Ovary (tissue), 3 donors: ENCODE data around the gene RASSF5.

ENCODE experiments used
- POLR2A ChIP-seq: fragments of 450-650 bp; IDR thresholded peaks from one replicate; pipeline ENCODE4 v1.6.1; 2017; ENCODE audit warnings: antibody characterized with exemption, mild to moderate bottlenecking, moderate library complexity
- TF ChIP-seq, protein P1 (sequence below), 3 donors: fragments of 450-650 bp in 2 of 3; fragments of 200-600 bp in 1 of 3; IDR thresholded peaks; one replicate each; pipeline versions ENCODE4 v1.5.1 to v1.8.0; 2016 to 2022; ENCODE audit warnings: antibody characterized with exemption in 3 of 3, mild to moderate bottlenecking in 1 of 3
- donor health status: DM: no; HTN: no; CAD: no.

DNA sequence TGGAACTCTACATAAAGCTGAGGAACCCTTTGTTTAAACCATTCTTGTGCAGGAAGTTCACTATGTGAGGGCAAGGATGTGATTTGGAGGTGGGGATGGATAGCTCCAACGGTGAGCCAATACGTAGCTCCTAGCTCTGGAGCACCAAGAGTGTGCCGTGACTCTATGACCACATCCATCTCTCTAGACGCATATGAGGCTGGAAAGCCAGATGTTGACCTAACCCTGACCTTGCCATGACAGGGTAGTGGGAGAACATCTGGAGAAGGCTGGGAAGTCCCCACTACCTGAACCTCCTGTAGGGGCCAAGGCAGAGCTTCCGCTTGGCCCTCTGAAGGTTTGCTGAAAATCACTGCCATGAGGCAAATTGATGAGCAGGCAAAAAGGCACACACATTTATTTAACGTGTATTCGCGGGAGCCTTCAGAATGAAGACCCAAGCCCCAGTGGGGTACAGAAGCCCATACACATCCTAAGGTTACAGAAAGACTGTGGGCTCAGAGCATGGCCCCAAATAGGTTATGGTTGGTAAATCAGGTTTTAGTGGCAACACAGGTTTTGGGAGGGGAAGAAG is 61.5 kb downstream of the RASSF5 start:
- TF ChIP-seq, protein P1, sequence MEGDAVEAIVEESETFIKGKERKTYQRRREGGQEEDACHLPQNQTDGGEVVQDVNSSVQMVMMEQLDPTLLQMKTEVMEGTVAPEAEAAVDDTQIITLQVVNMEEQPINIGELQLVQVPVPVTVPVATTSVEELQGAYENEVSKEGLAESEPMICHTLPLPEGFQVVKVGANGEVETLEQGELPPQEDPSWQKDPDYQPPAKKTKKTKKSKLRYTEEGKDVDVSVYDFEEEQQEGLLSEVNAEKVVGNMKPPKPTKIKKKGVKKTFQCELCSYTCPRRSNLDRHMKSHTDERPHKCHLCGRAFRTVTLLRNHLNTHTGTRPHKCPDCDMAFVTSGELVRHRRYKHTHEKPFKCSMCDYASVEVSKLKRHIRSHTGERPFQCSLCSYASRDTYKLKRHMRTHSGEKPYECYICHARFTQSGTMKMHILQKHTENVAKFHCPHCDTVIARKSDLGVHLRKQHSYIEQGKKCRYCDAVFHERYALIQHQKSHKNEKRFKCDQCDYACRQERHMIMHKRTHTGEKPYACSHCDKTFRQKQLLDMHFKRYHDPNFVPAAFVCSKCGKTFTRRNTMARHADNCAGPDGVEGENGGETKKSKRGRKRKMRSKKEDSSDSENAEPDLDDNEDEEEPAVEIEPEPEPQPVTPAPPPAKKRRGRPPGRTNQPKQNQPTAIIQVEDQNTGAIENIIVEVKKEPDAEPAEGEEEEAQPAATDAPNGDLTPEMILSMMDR (IDR thresholded peaks at IDR 0.05) = no peak
- TF ChIP-seq POLR2A = no peak
